Measurements from ENCODE around the gene CDHR1. TPM values are rescaled to one million over a fixed set of nuclear protein-coding genes. Genes with fewer than 3 reads are reported as not detected.

The CDHR1 gene
- 0.10 TPM in 1 of 2 replicates, not detected in the other for total RNA-seq

GRCh38 chr10:84194424-84195043 lies at the start of gene CDHR1:
CDHR1 (plus strand) TSS chr10:84194537; CDS start chr10:84194761, 224 bp downstream.

GRCh38 chr10:84173501-84173929 lies 20.8 kb upstream of the CDHR1 start, which contains the start of gene GPR15LG:
GPR15LG (plus strand) TSS chr10:84173801; CDS start chr10:84173852, 51 bp downstream.

GRCh38 chr10:84225427-84226173 lies 31.3 kb downstream of the CDHR1 start, which contains the start of gene LRIT2:
LRIT2 (minus strand) TSS chr10:84225544; CDS start chr10:84225520, 24 bp downstream.

GRCh38 chr10:84241185-84241790 lies 47.0 kb downstream of the CDHR1 start, which contains the start of gene LRIT1:
LRIT1 (minus strand) TSS chr10:84241546; CDS start chr10:84241439, 107 bp downstream.

GRCh38 chr10:84244651-84245270 lies 50.4 kb downstream of the CDHR1 start, which contains the start of gene RGR:
RGR (plus strand) TSS chr10:84245053; CDS start chr10:84245091, 38 bp downstream.

Other genes starting within 250 kb of the CDHR1 start
- 137 and 149 TPM in 2 replicates for gene GHITM, start 55.0 kb upstream of the CDHR1 start, total RNA-seq
- gene GPR15LG, start 20.7 kb upstream of the CDHR1 start, total RNA-seq: not detected in 2 replicates
- not detected in 2 replicates for gene LRIT2, start 31.0 kb downstream of the CDHR1 start, total RNA-seq
- gene LRIT1, start 47.0 kb downstream of the CDHR1 start, total RNA-seq: not detected in 2 replicates
- gene RGR, start 50.5 kb downstream of the CDHR1 start, total RNA-seq: not detected in 2 replicates
- 33.3 and 45.9 TPM in 2 replicates for gene CCSER2, start 134.1 kb downstream of the CDHR1 start, total RNA-seq